Colonic mucosa (tissue), 4 donors: ENCODE data around the gene GLCE. TPM values are rescaled to one million over a fixed set of nuclear protein-coding genes. Genes with fewer than 3 reads are reported as not detected.

ENCODE experiments used
- DNase-seq: peaks from one replicate; pipeline ENCODE4 v3.0.0-alpha.2; 2020
- H3K27ac ChIP-seq: fragments of 200-600 bp; one replicate; pipeline ENCODE4 v1.8.0; 2021
- H3K27me3 ChIP-seq: fragments of 200-600 bp; one replicate; pipeline ENCODE4 v1.8.0; 2021
- H3K36me3 ChIP-seq: fragments of 200-600 bp; one replicate; pipeline ENCODE4 v1.8.0; 2021
- H3K4me1 ChIP-seq: fragments of 200-600 bp; one replicate; pipeline ENCODE4 v1.8.0; 2021; ENCODE audit warnings: mild to moderate bottlenecking
- H3K4me3 ChIP-seq: fragments of 200-600 bp; one replicate; pipeline ENCODE4 v1.8.0; 2021
- H3K9ac ChIP-seq, 2 donors: one replicate each; pipeline ENCODE4 v1.7.0; 2013; ENCODE audit warnings: control low read depth in 2 of 2, low read depth in 2 of 2, low read length in 2 of 2
- H3K9me3 ChIP-seq: fragments of 200-600 bp; one replicate; pipeline ENCODE4 v1.8.0; 2021
- CTCF ChIP-seq: fragments of 200-600 bp; IDR thresholded peaks from one replicate; pipeline ENCODE4 v1.8.0; 2022; ENCODE audit warnings: antibody characterized with exemption, mild to moderate bottlenecking
- intact Hi-C: fragments of 100-400 bp; cut with DNase I; formaldehyde crosslinking; loops from one replicate; pipeline ENCODE4 v1.14.1; 2022
- total RNA-seq, 2 donors: library from RNA; stranded (reverse); fragmentation: NEBNext Ultra II Directional in 1 of 2; extraction: Animal tissue kit (Norgen Biotek cat#: 25700) in 1 of 2; gene quantifications; one replicate each; pipeline ENCODE4 v1.2.1, GENCODE V29; 2021
- donor health status: healthy.
- donor health status: DM: no; HTN: no; CAD: no.
- donor health status: DM: no; HTN: no; CAD: no.

Gene GLCE
- 10 to 100 TPM; 28.0 to 61.1 TPM for total RNA-seq

DNA sequence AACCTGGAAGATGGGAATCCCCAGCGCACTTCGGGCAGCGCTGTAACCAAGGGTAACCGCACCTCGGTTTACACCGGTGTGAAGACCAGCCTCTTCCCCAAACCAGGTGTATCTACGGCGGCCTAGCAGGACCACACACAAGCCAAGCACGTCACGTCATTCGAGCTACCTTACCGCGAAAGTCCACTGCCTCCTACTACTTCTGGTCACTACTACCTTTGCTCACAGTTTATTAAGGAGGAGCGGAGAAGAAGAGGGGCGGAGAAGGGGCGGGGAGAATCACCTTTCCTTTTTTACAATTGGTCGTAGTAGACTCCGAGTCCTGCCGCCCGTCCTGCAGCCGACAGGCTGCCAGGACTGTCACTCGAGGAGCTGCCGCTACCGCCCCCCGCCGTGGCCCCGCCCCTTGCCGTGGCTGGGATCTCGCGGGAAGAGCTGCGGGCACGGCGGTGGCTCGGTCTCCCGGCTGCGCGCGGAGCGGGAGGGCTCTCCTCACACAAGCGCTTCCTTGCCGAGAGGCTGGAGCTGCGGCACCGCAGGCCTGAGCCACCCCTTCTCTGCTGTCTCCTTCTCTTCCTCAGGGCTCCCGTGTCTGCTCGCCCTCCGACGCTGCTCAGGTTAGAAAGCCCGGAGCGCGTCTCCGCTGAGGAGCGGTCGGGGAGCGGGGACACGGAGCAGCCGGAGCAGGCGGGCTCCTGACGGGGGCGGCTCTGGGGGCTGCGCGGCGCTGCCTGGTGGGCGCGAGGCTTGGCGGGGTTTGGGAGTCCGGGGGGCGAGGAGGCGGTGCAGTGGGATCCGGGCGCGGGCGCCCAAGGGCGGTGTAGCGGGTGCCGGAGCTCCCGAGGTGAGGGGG is at the start of gene GLCE:
Gene GLCE, plus strand, starts transcription at position 495 of the 853 bp plus-strand sequence. CDS start 95,172 bp downstream, outside the sequence.
- intact Hi-C loops: loop anchor here (10.0 kb wide), 1 partner anchor 64 kb away; no protein-coding TSS in a partner anchor

GRCh38 chr15:69114331-69114928 is 46.0 kb upstream of the GLCE start:
- intact Hi-C loops: no loop called here
- H3K9me3 ChIP-seq: no peaks in the 10 kb centered on the region
- no peak for TF ChIP-seq CTCF
- H3K4me1 ChIP-seq: no peaks in the 10 kb centered on the region
- H3K4me3 ChIP-seq: no peak overlapping the region
- H3K9ac ChIP-seq: no peak overlapping the region
- H3K27me3 ChIP-seq: no peaks in the 10 kb centered on the region
- DNase-seq: no peak
- H3K36me3 ChIP-seq: no peaks in the 10 kb centered on the region
- H3K27ac ChIP-seq: no peak overlapping the region

More for the DNA sequence above, at the start of gene GLCE:
- Histone ChIP-seq H3K4me3 (peak within 1 kb of the TSS; percentile 75), H3K36me3 (no peaks in the 10 kb centered on the region), H3K27me3 (no peaks in the 10 kb centered on the region), H3K9me3 (no peaks in the 10 kb centered on the region), H3K27ac (peak within 1 kb of the TSS; percentile 73), H3K9ac (peak within 1 kb of the TSS; percentile 90 to 92), H3K4me1 (no peaks in the 10 kb centered on the region)
- peak; percentile 97 for DNase-seq
- TF ChIP-seq CTCF: no peak

GRCh38 chr15:69115031-69115430 is 45.4 kb upstream of the GLCE start:
- intact Hi-C loops: no loop called here
- Histone ChIP-seq H3K27me3 (no peaks in the 10 kb centered on the region), H3K4me1 (no peaks in the 10 kb centered on the region), H3K9ac (no peak overlapping the region), H3K4me3 (no peak overlapping the region), H3K36me3 (no peaks in the 10 kb centered on the region), H3K27ac (no peak overlapping the region), H3K9me3 (no peaks in the 10 kb centered on the region)
- no peak for DNase-seq
- no peak for TF ChIP-seq CTCF

GRCh38 chr15:69116391-69116790 is 44.0 kb upstream of the GLCE start:
- Histone ChIP-seq H3K36me3 (no peaks in the 10 kb centered on the region), H3K9ac (no peak overlapping the region), H3K27me3 (no peaks in the 10 kb centered on the region), H3K27ac (no peak overlapping the region), H3K4me1 (no peaks in the 10 kb centered on the region), H3K9me3 (no peaks in the 10 kb centered on the region), H3K4me3 (no peak overlapping the region)
- DNase-seq: no peak
- TF ChIP-seq CTCF: no peak
- intact Hi-C loops: no loop called here

DNA sequence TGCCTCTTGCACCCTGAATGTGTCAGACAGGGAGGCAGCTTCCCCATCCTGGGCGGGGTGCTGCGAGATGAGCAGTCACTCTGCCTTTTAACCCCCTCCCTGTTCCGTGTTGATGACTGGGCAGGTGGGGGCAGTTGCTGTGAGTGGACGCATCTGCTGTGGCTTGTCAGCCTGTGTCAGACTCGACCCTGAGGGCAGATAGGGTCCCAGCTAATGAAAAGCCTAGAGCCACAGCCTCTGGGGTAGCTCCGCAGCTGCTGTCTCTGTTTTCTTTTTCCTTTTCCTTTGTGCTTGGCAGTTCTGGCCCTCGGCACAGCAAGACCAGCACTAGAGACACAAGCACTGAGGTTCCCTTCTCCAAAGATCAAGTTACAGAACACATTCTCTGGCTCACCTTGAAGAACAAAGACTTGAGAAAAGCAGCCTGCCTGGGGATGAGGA is 43.0 kb upstream of the GLCE start:
- intact Hi-C loops: no loop called here
- Histone ChIP-seq H3K4me1 (no peaks in the 10 kb centered on the region), H3K9ac (no peak overlapping the region), H3K36me3 (no peaks in the 10 kb centered on the region), H3K27ac (no peak overlapping the region), H3K9me3 (no peaks in the 10 kb centered on the region), H3K4me3 (no peak overlapping the region), H3K27me3 (no peaks in the 10 kb centered on the region)
- no peak for DNase-seq
- TF ChIP-seq CTCF: no peak
